DOHH2 (cell line): ENCODE data around the gene KIF1B.

Experiments
- H3F3A ChIP-seq: fragments of 200-600 bp; sonication (generic), shearing (Covaris generic); 2 replicates; pipeline ENCODE4 v1.6.0; 2016; ENCODE audit warnings: antibody characterized with exemption, mild to moderate bottlenecking; ENCODE audit not compliant: control insufficient read depth, insufficient read depth
- H3K27ac ChIP-seq: fragments of 200-600 bp; sonication (generic); 2 replicates; pipeline ENCODE4 v1.5.1; 2014; ENCODE audit warnings: low read depth, mild to moderate bottlenecking, low read length, moderate library complexity
- H3K27me3 ChIP-seq: fragments of 200-600 bp; sonication (generic); 2 replicates; pipeline ENCODE4 v1.6.1; 2014; ENCODE audit warnings: mild to moderate bottlenecking, low read length, mixed read lengths; ENCODE audit not compliant: control insufficient read depth
- H3K36me3 ChIP-seq: fragments of 200-600 bp; sonication (generic); 2 replicates; pipeline ENCODE4 v1.6.1; 2014; ENCODE audit warnings: mild to moderate bottlenecking, low read length, moderate library complexity, mixed read lengths; ENCODE audit not compliant: control insufficient read depth
- H3K4me1 ChIP-seq: fragments of 200-600 bp; sonication (generic); 2 replicates; pipeline ENCODE4 v1.6.1; 2014; ENCODE audit warnings: mild to moderate bottlenecking, low read length, mixed read lengths; ENCODE audit not compliant: control insufficient read depth
- H3K4me2 ChIP-seq: fragments of 200-600 bp; sonication (generic); 2 replicates; pipeline ENCODE4 v1.6.0; 2014; ENCODE audit warnings: mild to moderate bottlenecking, low read length, moderate library complexity
- H3K4me3 ChIP-seq: fragments of 200-600 bp; sonication (generic); 2 replicates; pipeline ENCODE4 v1.5.1; 2014; ENCODE audit warnings: mild to moderate bottlenecking, low read length, mixed read lengths
- H3K79me2 ChIP-seq: fragments of 200-600 bp; sonication (generic); 2 replicates; pipeline ENCODE4 v1.6.1; 2014; ENCODE audit warnings: mild to moderate bottlenecking, low read length, mixed read lengths; ENCODE audit not compliant: control insufficient read depth
- H3K9me2 ChIP-seq: fragments of 200-600 bp; sonication (generic); replicated peaks from 2 replicates; pipeline ENCODE4 v1.6.1; 2014; ENCODE audit warnings: mild to moderate bottlenecking, low read length, mixed read lengths; ENCODE audit not compliant: control insufficient read depth
- H3K9me3 ChIP-seq: fragments of 200-600 bp; sonication (generic); 2 replicates; pipeline ENCODE4 v1.6.1; 2014; ENCODE audit warnings: antibody characterized with exemption, low read length, mixed read lengths; ENCODE audit not compliant: control insufficient read depth, insufficient read depth
- H4K20me1 ChIP-seq: fragments of 200-600 bp; sonication (generic); 2 replicates; pipeline ENCODE4 v1.6.0; 2014; ENCODE audit warnings: low read depth, mild to moderate bottlenecking, antibody characterized with exemption, low read length, moderate library complexity; ENCODE audit not compliant: control insufficient read depth, insufficient read depth
- CTCF ChIP-seq: fragments of 200-600 bp; sonication (generic); IDR thresholded peaks from one replicate; pipeline ENCODE4 v1.5.1; 2014; ENCODE audit warnings: antibody characterized with exemption, mild to moderate bottlenecking, low read depth, low read length; ENCODE audit not compliant: poor library complexity, severe bottlenecking
- EZH2phosphoT487 ChIP-seq: fragments of 200-600 bp; sonication (generic); IDR thresholded peaks from 2 replicates; pipeline ENCODE4 v1.6.1; 2017; ENCODE audit warnings: borderline replicate concordance, mild to moderate bottlenecking, antibody characterized with exemption, low read length, moderate library complexity, mixed read lengths

The KIF1B gene

GRCh38 chr1:10178597-10179405, 31.6 kb upstream of the KIF1B start:
- H3K36me3 ChIP-seq: no peaks in the 10 kb centered on the region; the same call in 1 of the 2 replicates
- H3K9me3 ChIP-seq: no peaks in the 10 kb centered on the region
- H3F3A ChIP-seq: no peaks in the 10 kb centered on the region; the same call in 1 of the 2 replicates
- TF ChIP-seq EZH2phosphoT487 (no peak), CTCF (no peak)
- H3K9me2 ChIP-seq: no peaks in the 10 kb centered on the region
- H3K79me2 ChIP-seq: no peaks in the 10 kb centered on the region
- no peak overlapping the region for H3K4me2 ChIP-seq
- no peaks in the 10 kb centered on the region for H4K20me1 ChIP-seq
- H3K27ac ChIP-seq: no peak overlapping the region
- no peaks in the 10 kb centered on the region for H3K27me3 ChIP-seq
- no peaks in the 10 kb centered on the region for H3K4me1 ChIP-seq
- no peak overlapping the region for H3K4me3 ChIP-seq

- Histone ChIP-seq H3K9me2 (no peaks in the 10 kb centered on the region), H3K27ac (no peak overlapping the region), H3F3A (no peaks in the 10 kb centered on the region; the same call in 1 of the 2 replicates), H3K4me1 (no peaks in the 10 kb centered on the region), H3K4me2 (no peak overlapping the region), H3K36me3 (no peaks in the 10 kb centered on the region; the same call in 1 of the 2 replicates), H3K27me3 (no peaks in the 10 kb centered on the region), H3K79me2 (no peaks in the 10 kb centered on the region), H3K9me3 (no peaks in the 10 kb centered on the region), H3K4me3 (no peak overlapping the region), H4K20me1 (no peaks in the 10 kb centered on the region)
- TF ChIP-seq EZH2phosphoT487: no peak
- TF ChIP-seq CTCF: no peak
Observed at GRCh38 chr1:10179406-10180091, 30.8 kb upstream of the KIF1B start.

GRCh38 chr1:10181154-10181553, 29.2 kb upstream of the KIF1B start:
- H3F3A ChIP-seq: no peaks in the 10 kb centered on the region; the same call in 1 of the 2 replicates
- no peak overlapping the region for H3K27ac ChIP-seq
- H3K36me3 ChIP-seq: no peaks in the 10 kb centered on the region; the same call in 1 of the 2 replicates
- H3K4me2 ChIP-seq: no peak overlapping the region
- no peak overlapping the region for H3K4me3 ChIP-seq
- H3K9me3 ChIP-seq: no peaks in the 10 kb centered on the region
- H3K79me2 ChIP-seq: no peaks in the 10 kb centered on the region
- H4K20me1 ChIP-seq: no peaks in the 10 kb centered on the region
- no peaks in the 10 kb centered on the region for H3K9me2 ChIP-seq
- H3K4me1 ChIP-seq: no peaks in the 10 kb centered on the region
- TF ChIP-seq EZH2phosphoT487: no peak
- TF ChIP-seq CTCF: no peak
- no peaks in the 10 kb centered on the region for H3K27me3 ChIP-seq
